Ecto neural progenitor cell (in vitro differentiated cells): Measurements from ENCODE around the gene BMP4.
"Not testable (repeated sequence)": the region's sequence is repeated elsewhere in the genome, so short reads cannot be mapped to it uniquely, and the experiment has no call there.

ENCODE experiments used
- DNase-seq: peaks from one replicate; pipeline ENCODE4 v3.0.0-alpha.2; 2018; ENCODE audit warnings: low spot score

BMP4 gene

DNA sequence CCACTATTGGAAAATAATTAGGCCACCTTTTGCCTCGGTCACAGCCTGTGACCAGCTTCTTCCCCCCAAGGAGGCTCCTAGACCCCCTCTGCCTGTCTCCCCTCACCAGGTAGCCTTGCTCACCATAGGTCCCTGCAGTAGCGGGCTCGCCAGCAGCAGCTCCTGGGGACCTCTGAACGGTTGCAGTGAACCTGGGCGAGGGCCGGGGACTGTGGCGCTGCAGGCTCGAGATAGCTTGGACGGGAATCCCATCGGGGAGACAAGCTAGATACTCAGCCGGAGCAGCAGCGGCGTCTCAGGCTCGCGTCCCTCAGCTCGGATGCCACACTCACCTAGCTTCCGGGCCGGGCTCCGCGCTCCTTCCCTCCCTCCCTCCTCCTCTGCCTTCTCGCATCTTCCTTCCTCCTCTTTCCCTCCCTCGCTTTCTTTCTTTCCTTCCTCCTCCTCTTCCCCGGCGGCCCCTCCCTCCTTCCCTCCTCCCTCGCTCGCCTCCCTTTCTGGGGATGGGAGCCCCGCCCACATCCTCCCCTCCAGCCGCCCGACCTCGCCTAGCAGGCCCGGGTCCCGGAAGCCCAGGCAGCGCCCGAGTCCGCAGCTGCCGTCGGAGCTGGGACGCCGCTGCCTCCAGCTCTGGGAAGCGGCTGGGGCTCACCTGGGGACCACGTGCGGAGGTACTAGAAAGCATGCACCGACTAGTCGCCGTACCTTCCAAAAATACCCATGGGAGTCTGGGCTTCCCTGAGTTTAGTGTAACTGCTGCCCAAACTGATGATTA, at the start of gene BMP4:
Gene BMP4, minus strand, starts transcription at position 399 of the 775 bp plus-strand sequence. CDS start 4,603 bp downstream, outside the sequence.
- DNase-seq = peak; percentile 80

DNA sequence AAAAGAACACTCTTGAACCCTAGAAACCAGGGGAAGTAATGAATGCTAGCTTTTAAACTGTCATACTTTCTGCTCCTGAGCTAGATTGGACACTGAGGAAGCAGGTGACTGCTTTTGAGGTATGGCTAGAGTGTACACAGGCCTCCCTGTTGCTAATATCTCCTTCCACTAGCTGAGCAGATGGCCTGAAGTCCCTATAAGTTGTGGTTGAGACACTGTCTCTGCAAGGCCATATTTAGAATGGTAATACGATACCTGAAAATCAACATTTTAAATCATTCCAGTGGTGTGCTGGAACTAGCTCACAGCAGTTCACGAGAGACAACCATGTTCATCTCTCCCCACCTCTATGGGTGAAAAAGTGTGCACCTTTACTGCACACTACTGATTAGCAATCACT, 46.4 kb upstream of the BMP4 start:
- no peak for DNase-seq

DNA sequence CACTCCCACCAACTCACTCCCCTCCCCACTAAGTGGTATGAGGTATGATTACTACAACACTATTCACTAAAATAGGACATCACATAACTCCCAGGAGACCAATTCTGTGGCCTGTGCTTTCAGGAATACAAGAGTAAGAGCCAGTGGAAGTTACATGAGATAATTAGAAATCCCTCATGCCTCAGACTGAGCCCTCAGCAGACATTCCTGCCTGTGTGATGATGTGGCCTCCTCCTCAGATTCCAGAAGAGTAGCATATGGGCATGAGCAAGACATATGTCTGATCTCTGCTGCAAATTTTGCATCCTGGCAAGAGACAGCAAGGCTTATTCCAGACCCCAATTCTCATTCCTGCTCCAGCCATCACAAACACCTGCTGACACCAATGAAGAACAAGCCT, 46.0 kb upstream of the BMP4 start:
- no peak for DNase-seq

DNA sequence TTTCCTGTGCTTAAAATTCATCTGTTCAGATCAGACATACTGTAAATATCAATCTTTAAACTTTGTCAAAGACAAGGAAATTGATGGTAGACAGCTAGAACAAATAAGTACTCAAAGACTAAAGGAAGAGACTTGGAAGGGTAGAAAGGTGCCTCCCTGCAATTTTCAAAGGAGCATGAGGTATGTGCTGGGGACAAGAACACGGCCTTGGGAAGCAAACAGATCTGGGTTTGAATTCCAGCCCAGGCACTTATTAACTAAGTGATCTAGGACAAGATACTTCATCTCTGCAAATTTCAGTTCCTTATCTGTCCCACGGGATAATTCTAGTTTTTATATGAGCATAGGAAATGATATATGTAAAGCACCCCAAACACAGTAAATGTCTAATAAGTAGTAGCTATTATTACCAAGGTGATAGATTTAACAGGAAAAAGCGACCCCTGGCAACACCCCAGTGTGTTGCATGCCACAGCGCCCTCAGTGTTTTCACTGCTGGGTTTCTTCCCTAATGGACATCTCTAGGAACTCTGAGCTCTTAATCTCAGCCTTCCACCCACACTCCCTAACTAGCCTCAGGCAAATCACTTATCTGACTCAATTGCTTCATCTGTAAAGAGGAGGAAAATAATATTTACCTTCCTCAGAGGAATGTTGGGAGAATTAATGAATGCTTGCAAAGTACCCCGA, 44.7 kb upstream of the BMP4 start:
- DNase-seq = no peak

DNA sequence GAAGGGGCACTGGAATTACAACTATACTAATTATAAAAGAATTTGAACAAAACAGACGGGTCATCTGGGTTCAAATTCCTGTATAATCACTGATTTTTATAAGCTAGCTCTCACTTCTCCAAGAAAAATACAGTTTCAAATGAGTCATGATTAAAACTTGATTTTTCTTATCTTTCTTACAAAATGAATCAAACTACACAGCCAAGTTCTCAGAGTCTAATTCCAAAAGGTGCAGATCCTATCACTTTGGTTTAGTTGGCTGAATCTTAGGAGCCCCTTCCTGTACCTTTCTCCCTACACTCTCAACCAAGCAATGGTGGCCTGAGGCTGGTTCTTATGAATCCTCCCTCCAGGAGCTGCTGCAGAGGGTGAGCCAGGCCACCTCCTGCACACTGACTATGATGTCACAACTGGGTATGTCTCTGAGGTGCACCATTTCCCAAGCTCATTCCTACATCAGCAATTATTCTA, 43.8 kb upstream of the BMP4 start:
- DNase-seq = no peak

DNA sequence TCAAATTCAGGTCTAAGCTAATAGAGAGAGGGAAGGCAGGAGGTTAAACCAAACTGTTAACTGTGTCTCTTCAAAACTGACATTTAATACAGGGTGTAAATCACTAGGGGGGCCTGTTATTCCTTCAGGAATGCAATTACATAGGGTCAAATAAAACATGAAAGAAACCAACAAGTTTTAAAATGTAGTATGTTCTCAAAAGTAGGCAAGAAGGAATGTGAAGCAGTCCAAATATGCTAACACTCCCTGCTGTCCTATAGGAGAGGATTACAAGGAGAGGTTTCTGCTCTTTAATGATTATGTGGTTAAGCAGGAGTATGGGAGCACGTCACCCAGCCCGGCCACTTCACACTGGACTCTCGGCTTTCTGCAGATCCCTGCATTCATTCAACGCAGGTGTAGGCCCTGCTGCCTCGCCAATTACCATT, 42.5 kb upstream of the BMP4 start:
- DNase-seq = no peak

DNA sequence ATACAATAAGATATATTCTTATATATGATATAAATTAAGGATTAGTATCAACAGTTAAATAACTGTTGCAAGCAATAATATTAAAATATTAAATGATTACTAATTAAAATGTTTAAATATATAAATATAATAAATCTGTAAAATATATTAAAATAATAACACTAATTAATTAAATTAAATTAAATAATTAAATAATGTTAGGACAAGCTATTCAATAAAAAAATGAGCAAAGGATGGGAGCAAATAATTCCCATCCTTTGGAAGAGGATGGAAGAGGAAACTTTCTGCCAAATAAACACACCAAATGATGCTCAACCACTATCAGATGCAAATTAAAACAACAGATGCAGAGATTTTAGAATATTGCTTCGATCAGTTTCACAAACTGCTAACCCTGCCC, 39.4 kb upstream of the BMP4 start:
- DNase-seq = no peak

DNA sequence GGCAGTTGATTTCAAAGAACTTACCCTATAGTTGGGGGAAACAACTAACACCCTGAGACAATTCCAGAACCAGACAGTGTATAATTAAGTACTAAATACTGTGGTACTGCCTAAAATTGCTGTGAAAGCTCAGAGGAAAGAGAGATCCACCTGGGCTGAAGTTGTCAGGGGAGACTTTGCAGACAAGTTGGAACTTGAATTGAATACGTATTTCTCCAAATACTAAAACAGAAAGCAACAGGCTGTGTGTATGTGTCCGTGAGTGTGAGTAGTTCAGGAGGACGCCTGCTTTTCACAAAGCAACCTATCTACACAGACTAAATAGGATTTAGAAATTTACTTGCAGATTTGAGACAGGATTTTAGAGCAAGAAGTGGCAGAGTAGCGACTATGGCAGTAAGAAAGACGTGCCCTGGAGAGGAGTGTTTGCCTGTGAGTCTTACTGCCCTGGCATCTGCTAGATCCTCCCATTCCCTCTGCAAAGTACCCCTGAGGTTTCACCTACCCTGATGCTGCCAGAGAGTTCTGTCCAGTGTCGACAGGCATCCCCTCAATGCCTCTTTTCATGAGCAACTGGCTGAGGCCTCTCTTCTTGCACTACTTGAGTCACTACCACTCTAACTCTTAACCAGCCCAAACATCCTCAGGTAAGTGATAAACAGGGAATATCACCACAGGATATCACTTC, 37.4 kb upstream of the BMP4 start:
- no peak for DNase-seq

DNA sequence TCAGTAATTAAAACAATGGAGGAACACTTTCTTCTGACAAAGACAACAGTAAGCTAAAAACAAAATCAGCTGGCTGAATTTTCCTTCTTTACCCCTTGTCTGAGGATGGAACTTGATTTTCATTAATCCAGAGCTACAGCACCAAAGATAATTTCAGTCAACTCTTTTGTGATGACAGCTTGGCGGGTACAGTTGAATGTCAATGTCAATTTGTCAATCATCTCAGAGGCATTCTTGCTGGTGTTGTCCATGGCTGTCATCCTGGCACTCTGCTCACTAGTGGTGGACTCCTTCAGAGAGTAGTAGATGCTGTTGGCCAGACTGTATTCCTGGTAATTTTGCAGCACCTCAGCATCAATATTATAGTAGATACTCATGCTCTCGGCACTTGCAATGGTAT, 34.4 kb upstream of the BMP4 start:
- DNase-seq = no peak

DNA sequence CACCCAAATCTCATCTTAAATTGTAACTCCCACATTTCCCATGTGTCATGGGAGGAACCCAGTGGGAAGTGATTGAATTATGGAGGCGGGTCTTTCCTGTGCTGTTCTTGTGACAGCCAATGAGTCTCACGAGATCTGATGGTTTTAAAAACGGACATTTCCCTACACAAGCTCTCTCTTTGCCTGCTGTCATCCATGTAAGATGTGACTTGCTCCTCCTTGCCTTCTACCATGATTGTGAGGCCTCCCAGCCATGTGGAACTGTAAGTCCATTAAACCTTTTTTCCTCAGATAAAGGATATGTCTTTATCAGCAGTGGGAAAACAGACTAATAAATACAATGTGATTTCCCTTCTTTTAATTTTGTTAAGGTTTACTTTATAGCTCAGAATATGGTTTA, 30.1 kb upstream of the BMP4 start:
- not testable (repeated sequence) for DNase-seq

DNA sequence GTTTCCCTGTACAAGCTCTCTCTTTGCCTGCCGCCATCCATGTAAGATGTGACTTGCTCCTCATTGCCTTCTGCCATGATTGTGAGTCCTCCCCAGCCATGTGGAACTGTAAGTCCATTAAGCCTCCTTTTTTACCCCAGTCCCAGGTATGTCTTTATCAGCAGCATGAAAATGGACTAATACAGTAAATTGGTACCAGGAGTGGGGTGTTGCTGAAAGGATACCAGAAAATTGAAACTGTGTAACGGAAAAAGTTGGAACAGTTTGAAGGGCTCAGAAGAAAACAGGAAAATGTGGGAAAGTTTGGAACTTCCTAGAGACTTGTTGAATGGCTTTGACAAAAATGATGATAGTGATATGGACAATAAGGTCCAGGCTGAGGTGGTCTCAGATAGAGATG, 28.3 kb upstream of the BMP4 start:
- not testable (repeated sequence) for DNase-seq

DNA sequence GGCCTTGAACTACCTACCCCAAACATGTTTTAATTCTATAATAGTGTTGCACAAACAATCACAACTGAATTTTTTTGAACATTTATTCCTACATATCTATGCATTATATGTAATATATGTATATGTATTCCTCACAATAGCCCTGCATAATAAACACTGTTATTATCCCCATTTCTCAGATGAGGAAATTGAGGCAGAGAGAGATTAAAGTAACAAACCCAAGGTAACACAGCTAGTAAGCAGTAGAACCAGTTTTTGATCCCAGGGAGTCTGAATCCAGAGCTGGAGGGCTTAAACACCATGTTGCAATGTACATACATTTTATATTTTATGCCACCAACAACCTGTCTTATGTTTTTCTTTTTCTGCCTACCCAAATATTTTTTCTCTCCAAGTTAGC, 26.5 kb upstream of the BMP4 start:
- no peak for DNase-seq

DNA sequence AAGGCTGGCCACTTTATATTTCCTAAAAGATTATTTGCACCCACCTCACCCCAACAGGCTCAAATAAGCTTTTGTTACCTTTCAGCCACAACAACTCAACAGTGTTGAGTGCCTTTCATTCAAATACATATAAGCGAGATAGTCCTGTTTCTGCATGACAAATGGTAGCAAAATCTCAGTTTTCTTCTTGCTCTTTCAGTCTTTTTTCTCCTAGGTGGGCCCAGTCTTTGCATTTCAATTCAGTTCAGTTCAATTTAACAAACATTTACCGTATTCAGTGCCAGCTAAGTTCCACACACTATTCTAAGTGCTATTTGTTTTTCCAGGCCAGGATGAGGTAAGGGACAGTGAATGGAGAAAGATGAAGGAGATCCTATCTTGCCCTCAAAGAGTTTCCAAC, 25.9 kb upstream of the BMP4 start:
- DNase-seq = no peak

DNA sequence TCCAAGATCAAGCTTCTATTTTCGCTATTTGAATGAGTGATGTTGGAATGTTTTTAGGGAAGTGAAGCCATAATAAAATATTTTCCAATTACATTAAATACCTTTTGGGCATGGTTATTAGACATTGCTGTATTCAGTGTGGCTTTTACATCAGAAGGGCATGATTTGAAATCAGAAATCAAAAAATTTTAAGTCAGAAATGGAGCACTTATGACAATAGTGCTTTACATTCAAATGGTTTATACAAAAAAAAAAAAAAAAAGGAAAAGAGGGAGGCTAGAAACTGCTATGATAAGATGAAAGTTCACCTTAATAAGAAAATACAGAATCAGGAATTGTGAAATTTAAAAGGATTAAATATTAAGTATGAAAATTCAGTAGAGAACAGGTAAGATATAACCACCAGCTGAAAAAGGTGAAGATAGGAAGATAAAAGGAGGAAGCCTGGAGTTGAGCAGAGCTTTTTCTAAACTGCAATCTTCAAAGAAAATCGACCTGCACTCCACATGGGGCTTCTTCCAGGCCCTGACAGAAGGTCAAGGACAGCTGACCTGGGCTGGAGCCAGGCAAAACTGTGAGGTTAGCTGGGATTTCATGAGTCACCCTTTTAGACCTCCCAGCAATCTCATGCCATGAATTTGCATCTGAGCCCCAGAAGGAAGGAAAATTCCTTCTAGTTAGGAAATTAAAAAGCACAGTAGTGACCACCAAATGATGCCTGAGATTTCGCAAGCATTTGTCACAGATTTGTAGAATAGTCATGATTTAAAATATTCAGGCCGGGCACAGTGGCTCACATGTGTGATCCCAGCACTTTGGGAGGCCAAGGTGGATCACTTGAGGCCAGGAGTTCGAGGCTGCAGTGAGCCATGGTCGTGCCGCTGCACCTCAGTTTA, 23.4 kb upstream of the BMP4 start:
- DNase-seq = no peak

DNA sequence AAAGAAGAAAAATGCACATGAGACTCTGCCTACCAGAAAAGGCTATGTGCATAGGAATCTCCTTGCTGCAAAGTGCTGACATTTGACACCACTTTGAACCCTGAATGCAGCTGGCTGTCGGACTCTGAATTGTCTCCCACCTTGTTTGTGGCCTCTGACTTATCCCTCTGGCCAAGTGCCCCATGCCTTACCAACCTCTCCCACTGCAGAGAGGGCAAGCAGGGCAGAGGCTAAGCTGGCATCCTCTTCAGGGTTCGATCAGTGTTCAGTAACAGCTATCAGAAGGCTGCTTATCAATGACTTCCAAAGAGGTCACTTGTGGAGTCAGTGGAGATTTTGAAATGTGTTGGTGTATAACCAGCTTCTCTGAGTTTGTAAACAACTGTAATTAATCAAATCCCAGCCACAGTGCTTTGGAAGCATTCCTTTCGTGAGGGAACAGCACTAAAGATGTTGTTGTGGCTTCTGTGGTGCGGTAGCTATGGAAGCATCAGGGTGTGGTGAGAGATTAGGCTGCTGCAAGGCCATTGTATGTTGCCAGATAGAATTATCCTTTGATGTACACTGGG, 22.6 kb upstream of the BMP4 start:
- no peak for DNase-seq

DNA sequence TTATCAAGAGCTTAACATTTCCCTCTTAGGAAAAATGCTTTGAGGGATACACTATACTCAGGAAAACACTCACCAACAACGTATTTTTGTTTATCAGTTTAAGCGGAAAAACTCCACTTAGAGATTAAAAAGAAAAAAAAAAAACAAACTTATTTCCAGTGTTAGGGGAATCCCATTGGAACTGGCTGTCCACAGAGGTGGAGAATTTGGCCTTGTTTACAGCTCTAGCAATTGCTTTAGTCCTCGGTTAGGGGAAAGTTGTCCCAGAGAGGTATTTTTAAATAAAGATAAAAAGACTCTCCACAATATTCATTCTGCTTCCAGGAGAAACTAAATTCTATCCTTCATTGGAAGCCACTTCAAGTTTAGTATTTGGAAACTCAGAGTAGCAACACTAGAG, 21.6 kb upstream of the BMP4 start:
- DNase-seq = no peak

DNA sequence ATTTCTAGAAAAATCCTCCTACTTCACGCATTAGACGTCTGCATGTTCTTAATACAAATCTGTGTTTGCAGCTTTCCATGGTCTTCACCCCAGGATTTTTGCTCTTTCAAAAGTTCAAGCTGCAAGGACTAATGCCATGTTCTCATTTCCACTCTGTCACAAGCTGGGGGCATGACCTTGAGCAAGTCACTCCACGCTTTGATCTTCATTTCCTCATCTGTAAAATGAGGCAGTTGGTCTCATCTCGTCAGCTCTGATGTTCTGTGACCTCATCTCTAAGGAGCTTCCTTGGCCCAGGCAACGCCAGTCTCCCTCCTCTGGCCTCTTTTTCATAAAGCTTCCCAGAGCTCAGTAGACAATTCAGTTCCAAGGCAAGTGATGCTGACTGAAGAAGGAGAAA, 18.8 kb upstream of the BMP4 start:
- DNase-seq = no peak

DNA sequence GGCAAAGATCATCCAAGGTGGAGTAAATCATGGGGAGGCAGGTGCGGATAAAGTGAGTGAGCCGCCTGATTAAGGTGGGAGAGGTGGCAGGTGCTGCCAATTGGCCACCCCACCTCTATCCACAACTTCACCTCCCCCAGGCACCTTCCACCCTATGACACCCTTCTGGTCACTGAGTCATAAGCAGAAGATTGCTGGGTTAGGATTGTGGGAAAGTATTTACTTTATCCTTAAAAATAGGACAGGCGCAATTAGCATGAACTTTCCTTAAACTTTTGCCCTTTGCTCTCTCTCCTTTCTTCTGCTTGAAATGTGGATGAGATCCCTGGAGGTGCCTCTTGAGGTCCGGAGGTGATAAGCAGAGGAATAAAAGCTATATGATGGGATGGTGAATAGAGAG, 14.9 kb upstream of the BMP4 start:
- DNase-seq = no peak

DNA sequence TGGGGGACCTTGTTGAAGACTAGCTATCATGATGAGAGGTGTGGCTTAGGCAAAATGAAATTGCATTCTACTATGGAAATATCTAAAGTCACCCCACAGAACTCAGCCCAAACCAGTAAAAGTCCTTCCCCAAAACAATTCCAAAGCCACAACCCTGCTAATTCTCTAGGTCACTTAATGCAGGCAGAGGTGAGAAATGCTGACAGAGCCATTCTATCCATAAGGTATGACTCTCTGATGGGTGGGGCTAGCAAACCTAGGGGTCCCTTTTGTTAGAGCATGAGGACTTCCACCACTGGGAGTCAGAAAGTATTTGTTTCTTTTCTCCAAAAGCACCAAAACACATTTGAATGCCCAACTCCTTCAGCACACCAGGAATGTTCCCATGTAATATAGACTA, 12.7 kb upstream of the BMP4 start:
- no peak for DNase-seq

DNA sequence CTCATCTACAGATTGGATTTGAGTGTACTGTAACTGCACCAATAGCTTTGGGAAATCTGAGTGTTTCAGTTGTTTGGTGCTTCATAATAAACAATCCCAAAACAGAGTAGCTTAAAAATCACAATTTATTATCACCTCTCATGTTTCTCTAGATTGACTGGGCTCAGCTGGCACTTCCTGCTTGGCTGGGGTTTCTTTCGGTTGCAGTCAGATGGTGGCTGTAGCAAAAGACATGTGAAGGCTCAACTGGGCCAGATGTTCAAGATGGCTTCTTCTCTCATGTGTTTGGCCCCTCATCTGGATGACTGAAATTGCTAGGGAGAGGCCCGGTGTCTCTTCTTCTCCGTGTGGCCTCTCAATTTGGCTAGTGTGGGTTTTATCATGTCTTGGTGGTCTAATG, 12.1 kb upstream of the BMP4 start:
- DNase-seq = no peak

DNA sequence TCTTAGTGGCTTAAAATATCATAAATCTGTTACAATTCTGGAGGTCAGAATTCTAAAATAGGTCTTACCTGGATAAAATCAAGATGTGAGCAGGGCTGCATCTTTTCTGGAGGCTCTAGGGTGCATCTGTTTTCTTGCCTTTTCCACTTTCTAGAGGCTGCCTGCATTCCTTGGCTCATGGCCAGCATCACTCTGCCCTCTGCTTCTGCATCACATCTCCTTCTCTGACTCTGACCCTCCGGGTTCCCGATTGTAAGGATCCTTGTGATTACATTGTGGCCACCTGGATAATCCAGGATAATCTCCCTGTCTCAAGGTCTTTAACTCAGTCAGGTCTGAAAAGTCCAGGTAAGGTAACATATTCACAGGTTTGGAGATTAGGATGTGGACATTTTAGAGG, 11.0 kb upstream of the BMP4 start:
- DNase-seq = no peak

DNA sequence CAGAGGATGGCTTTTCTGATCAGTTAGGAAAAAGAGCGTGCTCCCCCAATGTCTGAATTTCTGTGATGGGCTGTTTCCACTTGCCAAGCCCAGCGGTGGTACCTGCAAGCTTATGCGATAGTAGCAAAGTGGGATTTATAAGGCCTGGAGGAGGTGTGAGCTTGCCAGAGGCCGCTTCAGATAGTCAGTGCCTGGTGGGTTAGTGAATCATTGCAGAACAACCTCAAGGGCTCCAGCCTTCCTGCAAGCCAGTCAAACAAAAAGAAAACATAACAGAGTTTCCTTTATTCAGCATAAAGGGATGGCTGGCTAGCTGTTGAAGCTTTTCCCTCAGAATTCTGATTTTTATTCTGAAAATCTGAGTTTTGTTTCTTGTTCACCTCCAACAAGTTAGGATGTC, 7.6 kb upstream of the BMP4 start:
- DNase-seq = no peak
